HG03159 (cell line): Measurements from ENCODE around the gene PTPRM.

ENCODE experiments used
- ATAC-seq: cut with Tn5 transposase; IDR thresholded peaks from one replicate; pipeline ENCODE4 v1.9.1; 2021; ENCODE audit warnings: mild to moderate bottlenecking, moderate library complexity; ENCODE audit not compliant: unreplicated experiment

Gene PTPRM

DNA sequence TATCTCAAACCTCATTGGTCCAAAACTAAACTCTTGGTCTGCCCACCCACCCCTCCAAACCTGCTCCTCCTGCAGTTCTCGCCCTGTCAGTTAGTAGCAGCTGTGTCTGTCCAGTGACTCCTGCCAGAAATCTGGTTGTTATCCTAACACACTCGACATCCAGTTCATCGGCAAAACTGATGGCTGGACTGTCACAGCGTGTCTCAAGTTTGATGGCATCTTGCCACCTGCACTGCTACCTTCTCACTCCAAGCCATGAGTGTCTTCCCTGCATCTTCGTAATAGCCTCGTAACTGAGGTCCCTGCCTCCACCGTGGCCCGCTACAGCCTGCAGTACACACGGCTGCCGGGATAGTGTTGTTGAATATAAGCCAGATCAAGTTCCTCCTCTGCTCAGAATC is 572.0 kb downstream of the PTPRM start:
- no peak for ATAC-seq

DNA sequence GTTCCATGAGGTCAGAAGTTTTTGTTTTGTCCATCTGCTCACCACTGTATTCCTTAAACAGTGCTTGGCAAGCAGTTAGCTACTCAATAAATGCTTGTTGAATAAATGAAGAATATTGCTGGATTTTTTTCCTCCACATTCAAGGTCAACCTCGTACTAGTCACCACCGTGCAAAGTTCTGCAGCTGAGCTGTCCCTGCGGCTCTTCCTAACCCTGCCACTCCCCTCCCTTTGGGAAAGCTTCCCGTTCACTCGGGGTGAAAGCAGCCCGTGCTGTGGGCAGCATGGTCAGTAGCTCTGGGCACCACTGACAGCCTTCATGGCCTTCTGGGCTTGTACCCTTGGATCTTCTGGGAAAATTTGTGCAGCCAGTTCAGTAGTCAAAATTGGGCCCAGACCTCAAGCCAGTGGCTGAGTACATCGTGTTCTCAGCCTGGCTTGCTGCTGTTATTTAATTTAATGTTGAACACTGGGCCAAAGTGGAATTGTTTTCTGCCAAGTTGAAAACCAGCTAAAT is 572.8 kb downstream of the PTPRM start:
- no peak for ATAC-seq

DNA sequence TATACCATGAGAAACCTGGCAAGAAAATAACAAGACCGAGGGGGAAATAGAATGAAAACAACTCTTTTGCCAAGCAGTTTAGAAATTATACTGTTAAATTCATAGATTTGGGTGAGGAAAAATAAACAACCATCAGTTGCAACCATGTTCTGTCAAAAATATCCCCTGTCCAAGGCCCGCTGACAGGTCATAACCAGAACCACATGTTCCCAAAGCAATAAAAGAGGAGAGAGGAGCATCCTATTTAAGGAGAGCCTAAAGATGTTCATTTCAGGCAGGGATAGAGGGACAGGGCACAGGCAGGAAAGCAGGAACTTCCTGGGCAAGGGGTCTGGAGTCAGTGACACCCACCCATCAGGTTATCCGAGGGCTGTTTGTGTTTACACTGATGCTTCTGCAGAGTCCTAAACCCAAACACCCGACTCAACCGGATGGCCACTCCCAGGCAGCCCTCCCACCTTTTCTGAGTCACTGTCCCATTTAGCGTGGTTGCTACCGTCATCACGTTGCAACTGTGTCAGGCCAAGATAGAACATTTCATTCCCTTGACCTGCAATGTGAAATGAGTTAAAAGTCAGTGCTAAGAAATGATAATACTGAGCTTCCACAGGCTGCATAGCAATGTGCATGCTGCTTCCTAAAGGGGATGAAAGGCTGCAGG is 573.9 kb downstream of the PTPRM start:
- ATAC-seq = no peak

DNA sequence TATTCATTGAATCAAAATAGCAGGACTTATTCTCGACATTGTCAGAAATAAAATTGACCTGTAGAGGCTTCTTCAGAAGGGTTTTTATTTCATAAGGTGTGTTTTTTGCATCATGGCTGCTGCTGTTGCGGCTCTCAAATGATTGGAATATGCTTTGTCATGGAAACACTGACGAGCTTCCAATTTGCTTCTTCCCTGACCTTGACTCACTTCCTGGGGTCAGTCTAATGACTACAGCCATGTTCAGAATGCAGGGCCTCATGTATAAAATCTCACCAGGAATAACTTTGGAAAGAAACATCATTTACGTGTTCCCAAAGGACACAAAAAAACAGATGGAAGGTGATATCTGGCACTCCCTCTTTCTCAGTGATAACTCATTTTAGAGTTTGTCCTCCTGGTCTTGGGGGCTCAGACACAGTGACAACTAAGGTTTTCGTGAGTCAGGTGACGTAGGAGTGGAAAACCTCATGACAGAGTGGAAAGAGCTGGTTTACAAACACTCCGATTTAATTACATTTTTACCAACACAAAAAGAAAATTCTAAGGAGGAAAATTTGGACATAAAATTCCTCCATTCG is 575.1 kb downstream of the PTPRM start:
- ATAC-seq = no peak

DNA sequence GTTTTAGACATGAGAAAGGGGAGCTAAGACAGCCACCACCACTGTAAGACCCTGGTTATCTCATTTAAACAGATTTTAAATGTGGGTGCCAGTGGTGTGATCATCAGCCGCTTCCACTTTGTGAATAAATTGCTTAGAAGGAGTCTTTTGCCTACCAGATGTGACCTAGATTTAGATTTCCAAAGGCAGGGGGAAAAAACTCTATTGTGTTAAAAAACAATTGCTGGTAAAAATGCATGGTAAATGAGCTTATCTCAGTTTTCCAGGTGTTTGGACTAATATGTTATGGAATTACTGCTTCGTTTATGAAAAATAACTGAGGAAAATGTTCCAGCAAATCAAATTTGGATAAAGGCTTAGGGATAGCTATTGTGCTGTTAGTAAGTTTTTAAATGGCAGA is 575.8 kb downstream of the PTPRM start:
- ATAC-seq = no peak

DNA sequence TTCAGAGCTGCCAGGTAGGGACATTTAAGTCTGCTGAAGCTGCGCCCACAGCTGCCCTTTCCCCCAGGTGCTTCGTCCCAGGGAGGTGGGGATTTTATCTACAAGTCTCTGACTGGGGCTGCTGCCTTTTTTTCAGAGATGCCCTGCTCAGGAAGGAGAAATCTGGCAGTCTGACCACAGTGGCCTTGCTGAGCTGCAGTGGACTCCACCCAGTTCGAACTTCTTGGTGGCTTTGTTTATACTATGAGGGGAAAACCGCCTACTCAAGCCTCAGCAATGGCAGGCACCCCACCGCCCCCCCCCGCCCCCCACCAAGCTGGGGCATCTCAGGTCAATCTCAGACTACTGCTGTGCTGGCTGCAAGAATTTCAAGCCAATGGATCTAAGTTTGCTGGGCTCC is 584.1 kb downstream of the PTPRM start:
- no peak for ATAC-seq

DNA sequence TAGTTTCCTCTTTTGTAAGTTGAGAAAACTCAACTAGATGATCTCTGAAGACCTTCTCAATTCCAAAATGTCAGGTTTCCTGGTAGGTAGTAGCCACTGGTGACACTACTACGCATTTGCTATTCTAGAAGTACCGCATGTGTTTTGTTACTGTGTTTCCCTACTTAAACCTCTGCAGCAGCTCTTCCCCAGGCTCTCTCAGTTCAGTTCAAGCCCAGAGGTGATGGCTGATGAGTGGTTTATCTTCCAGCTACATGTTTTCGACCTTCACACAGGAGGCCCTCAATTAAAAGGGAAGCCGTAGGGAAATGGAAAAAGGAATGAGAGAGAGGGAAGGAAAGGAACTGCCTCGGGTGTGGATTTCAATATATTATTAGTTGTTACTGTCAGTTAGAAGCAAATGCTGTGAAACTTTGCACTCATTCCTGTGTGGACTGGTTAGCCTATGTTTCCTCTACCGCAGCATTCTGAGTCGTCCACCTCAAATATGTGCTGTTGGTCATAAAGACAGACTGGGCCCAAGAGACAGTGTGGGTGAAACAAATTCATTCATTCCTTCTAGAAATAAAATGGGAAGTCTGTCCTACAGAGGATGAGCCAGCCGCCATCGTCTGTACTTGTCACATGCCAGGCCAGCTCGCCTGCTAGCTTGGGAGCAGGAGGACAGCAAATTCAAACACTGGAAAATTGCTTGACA is 586.9 kb downstream of the PTPRM start:
- no peak for ATAC-seq

DNA sequence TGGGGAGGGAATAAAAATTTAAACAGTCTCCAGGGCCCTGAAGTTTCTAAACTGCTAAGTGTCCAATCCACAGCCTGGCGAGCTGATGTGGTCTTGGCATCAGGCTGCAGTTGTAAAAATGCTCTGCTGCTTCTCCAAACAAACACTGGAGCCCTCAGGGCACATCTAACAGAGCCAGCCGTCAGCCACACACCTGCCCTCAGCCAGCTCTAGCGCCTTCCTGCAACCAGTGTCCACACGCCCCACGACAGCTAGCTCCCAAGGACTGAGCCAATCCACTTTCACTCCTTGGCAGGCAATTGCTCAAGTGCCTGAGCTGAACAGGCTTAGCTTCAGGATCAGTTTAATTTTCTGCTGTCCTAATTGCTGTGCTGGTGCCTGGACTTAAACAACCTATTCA is 595.7 kb downstream of the PTPRM start:
- no peak for ATAC-seq

DNA sequence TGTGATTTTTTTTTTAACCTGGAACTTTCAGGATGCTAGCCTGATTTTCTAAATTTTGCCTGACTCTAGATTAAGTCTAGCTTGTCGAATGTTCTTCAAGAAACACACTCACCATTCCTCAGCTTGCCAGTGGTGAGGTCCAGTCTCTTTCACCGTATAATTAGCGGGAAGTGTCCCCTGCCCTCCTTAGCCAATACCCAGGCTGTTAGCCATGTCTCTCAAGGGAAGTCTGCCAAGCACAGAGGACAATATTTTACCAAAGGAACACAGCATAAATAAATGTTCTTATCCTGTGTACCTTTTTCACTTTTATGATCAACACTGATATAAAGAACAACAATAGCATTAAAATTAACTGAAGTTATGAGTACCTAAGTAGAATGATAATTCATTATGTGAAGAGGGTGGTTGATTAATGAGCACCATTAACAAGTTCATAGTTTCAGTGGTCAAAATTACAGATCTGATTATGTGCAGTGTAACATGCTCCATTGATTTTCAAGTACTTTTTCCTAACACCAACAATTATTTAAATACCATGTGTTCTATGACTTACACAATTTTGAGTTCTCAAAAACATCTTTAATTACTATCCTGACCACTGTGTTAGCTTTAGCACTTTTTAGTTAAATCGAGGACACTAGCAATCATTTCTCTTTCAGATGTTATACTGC is 596.3 kb downstream of the PTPRM start:
- ATAC-seq = no peak

DNA sequence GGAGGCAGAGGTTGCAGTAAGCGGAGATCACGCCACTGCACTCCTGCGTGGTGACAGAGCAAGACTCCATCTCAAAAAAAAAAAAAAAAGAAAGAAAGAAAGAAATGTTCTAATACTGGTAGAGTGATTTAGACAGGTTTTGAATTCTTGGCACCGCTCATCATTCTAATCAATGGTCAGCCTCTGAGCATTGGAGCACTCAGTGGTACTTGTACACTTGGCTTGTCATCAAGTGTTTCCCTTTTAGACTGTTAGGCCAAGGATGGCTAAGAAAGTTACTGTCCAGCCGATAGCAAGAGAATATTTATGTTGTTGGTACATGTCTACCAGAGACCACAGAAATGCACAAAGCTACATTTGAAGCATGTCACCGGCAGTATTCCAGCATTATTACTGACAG is 598.0 kb downstream of the PTPRM start:
- ATAC-seq = no peak

DNA sequence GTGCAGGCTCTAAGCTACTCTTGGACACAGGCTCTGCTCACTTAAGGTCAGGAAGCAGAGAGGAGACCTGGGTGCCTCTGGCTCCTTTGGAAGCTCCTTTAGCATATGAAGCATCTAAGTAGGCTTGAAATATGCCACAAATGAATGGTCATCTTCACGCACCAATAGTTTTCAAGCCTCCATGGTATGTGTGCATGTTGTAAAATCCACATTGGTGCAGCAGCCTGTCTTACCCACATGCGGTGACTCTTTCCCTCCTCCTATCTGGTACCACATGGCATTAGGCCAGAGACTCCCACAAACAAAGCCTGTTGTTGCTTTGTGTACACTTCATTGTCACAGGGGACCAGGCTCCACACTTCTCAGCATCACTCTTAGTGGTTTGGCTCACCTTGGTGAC is 599.9 kb downstream of the PTPRM start:
- ATAC-seq = no peak

DNA sequence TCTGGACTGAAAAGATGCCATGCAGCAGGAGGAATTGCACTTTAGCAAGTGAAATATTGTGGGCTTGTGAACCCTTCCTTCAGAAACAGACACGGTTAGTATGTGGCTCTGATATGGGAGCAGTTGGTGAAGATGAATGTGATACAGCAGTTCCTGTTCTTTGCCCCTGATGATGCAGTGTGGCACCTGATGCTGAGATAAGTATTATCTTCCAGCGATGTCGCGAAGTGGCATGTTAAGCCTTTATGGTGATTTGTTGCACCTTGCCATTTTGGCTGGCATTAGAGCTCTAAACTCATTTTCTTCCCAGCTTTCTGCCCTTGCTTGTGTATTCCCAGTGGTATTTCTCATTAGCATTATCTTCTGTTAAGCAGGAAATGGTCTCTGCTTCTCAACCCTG is 600.6 kb downstream of the PTPRM start:
- no peak for ATAC-seq

DNA sequence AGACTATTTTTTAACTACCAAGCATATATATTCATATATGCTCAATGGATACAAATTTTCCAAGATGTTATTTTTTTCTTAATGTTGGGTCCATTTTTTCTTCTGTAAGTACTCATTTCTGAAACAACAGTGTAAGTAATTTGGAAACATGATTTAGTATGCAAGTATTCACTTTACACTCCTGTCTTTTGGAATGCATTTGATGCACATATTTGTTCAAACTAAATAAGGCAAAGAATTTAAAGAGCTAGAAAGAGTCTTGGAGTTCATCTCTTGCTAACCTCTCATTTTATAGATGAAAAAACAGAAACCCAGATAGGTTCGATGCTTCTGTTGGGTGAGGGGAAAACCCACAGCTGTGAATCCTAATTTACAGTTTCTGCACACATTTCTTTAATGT is 602.6 kb downstream of the PTPRM start:
- no peak for ATAC-seq

DNA sequence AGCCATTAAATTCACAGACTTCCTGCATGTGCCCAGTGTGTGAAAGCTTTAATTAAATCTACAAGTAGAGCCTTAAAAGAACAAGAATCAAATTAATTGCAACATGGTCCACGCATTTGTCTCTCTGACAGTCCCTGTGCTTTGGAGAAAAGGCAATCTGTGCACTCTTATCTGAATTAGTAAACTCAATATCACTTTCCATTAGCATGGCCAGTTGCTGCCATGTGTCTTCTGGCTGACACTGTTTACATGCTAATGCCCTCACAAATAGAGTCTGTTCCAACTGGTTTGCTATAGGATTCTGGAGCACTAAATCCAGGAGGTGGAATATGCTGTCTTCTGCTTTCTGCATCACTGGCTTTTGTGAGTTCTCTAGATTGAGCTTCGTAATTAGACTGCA is 607.7 kb downstream of the PTPRM start:
- ATAC-seq = no peak

DNA sequence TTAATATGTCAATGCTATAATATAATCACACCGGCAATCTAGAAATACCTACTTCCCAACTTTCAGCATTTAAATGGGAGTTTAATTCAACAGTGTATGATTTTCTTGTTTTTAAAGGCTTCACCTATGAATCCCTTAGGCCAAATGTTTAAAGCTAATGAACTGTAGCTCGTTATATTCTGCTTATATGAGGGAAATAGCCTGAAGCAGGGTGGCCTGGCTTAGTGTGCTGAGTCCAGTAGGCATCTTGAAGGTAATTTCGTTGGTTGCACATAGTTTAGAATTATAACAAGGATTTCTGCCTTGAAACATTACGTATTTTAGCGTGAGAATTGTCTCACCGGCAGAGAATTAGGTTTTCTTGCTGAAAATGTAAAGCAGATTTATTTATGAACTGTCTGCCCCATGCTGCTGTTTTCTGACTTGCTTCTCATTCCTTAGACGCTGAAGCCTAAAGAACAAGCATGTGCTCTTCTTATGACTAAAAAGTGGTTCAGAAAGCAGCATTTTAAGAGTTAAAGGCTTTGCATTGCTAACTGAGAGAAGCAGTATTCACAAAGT is 608.5 kb downstream of the PTPRM start:
- no peak for ATAC-seq

DNA sequence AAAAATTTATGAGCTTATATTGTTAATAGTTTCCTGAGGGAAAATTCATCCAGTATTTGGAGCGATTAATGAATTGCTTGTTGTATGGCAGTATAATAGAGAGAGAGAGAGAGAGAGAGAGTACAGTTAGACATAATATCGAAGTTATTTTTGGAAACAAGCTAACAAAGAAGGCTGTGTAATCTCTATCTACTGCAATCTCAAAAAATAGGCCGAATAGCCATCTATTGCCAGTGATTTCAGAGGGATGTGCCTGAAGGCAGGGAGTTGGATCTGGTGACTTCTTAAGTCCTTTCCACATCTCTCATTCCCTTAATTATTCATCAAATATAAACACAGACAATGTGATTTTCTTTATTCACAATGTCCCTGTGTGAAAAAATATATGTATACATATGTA is 609.0 kb downstream of the PTPRM start:
- ATAC-seq = no peak

DNA sequence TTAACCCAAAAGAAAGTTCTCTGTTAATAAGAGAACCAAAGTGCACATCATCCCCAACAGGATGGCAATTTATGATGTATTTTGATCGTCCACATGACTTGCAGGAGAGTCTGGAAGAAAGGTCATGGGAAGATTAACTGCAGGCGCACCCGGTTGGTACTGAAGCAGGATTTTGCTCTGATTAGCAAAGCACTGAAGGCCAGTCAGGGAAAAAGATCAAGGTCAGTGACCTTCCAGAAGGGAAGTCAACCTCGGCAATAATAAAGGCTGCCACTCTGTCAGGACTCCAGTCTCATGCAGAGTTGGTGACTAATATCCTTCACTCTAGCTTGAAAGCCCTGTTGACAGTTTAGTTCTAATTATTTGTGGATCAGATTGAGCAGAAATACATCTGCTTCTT is 609.4 kb downstream of the PTPRM start:
- ATAC-seq = no peak

DNA sequence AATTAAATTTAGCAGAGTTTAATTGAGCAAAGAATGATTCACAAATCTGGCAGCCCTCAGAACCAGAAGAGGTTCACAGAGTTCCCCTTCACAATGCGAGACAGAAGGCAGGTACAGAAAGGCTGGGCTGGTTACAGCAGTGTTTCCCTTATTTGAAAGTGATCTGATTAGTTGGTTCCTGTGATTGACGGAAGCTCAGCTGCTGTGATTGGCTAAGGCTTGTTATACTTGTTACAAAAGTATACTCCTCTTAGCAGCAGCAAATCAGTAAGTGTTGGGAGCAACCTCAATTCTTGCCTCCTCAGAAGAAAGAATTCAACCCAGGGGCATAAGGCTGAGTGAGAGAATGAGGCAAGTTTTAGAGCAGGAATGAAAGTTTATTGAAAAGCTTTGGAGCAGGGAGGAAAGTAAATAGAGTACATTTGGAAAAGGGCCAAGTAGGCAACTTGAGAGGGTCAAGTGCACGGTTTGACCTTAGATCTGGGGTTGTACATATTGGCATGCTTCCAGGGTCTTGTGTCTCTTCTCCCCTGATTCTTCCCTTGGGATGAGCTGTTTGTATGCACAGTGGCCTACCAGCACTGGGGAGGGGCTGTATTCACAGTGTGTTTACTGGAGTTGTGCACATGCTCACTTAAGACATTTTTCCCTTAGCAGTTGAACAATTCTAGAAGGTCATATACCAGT is 610.4 kb downstream of the PTPRM start:
- no peak for ATAC-seq

DNA sequence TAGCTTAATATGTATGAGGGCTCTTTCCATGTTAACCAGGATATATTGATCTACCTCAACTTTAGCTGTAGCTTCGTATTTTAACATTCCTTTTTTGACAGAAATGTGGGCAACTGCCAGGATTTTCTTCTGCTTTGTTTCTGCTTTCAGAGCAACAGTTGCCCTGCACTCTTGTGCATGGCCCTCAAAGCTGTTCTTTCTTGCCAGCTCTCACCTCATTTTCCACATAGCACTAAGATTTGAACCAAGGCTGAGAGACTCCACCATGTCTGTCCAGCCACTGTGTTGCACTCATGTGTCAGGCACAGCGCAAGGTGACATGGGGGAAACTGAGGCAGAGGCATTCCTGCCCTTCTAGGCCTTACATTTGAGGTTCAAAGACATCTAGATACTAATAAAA is 619.3 kb downstream of the PTPRM start:
- no peak for ATAC-seq

DNA sequence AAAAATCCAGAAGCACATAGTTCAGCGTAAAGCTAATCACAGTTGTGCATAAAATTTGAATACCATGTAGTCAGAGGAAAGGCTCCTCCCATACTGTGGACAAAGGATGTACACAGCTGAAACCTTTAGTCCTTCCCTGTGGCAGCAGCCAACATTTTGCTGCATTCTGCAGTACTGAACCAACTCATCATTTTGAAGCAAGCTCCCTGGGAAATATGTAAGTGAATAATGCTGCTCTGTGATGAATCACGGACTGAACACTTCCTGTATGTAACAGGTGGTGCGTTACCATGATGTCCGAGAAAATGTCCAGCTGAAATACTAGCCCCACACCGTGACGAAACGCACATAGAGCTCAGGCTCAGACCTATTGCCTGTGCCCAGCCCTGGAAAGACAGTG is 621.1 kb downstream of the PTPRM start:
- no peak for ATAC-seq

DNA sequence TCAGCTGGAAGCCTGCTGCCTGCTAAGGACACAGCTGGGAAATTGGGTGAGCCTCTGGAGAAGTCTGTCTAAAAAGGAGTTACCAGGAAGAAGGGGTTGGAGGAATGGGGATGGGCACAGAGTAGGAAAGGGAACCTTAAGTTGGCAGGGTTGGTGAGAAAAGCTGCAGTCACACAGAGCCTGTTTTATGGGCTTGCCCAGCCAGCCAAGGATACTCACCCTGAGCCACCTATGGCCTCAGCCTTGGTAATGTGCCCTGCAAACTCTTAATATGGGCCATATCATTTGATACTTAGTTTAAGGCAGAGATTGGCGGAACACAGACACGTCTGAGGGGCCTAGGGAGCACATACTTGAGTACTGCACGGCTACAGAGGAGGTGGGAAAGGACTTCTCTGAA is 623.9 kb downstream of the PTPRM start:
- ATAC-seq = no peak
